GM18508 (cell line): Measurements from ENCODE around the gene SSBP2.
"Not testable (repeated sequence)": the region's sequence is repeated elsewhere in the genome, so short reads cannot be mapped to it uniquely, and the experiment has no call there.

Experiments
- ATAC-seq: cut with Tn5 transposase; IDR thresholded peaks from one replicate; pipeline ENCODE4 v1.9.1; 2021; ENCODE audit warnings: moderate number of reproducible peaks; ENCODE audit not compliant: insufficient read depth, unreplicated experiment

Gene SSBP2

DNA sequence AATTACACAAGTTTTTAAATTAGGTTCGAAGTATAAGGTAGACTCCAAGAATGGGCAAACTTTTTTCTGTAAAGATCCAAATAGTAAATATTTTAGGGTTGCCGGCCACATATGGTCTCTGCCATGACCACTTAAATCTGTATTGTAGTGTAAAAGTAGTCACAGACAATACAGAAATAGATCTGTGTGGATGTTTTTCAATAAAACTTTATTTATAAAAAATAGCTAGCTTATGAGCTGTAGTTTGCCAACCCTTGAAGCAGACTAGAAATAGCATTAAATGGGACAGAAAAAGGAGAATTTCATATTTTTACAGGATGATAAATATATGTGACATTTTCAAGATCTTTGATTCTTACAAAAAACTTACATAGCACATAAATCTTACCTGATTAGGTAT lies 262.0 kb downstream of the SSBP2 start:
- no peak for ATAC-seq

DNA sequence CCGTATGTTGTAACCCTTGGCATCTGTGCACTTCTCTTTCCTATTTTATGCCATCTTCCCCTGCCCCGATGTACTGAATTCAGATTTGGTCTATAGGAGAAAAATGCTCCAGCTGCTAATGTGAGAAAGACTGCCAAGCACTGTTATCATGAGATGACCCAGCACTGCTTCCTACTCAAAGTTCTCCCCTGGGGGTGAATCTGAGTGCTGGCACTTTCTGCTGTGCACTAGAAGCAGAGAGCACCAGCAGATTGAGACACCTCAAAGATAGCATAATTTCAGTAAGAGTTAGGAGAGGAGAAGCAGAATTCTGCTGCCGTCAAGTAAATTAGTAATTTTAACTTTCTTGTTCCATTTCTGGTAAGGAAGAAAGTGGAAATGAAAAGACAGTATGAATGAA lies 264.2 kb downstream of the SSBP2 start:
- no peak for ATAC-seq

DNA sequence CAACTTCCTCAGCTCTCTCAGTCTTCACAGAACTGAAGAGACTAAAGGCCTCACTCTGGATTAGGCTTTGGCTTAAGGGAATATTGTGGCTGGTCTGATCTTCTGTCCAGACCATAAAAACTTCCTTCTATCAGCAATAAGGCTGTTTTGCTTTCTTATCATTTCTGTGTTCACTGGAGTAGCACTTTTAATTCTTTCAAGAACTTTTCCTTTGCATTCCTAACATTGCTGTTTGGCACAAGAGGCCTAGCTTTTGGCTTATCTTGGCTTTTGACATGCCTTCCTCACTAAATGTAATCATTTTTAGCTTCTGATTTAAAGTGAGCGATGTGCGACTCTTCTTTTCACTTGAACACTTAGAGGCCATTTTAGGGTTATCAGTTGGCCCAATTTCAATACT lies 268.3 kb downstream of the SSBP2 start:
- no peak for ATAC-seq

DNA sequence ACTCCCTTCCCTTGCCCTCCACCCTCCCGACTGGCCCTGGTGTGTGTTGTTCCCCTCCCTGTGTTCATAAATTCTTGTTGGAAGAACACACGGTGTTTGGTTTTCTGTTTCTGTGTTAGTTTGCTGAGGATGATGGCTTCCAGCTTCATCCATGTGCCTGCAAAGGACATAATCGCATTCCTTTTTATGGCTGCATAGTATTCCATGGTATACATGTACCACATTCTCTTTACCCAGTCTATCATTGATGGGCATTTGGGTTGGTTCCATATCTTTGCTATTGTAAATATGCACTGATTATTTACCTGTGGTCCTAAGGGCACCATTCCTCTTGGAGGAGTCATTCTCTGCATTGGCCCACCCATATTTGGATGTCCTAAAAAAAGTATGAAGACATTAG lies 277.5 kb downstream of the SSBP2 start:
- not testable (repeated sequence) for ATAC-seq

DNA sequence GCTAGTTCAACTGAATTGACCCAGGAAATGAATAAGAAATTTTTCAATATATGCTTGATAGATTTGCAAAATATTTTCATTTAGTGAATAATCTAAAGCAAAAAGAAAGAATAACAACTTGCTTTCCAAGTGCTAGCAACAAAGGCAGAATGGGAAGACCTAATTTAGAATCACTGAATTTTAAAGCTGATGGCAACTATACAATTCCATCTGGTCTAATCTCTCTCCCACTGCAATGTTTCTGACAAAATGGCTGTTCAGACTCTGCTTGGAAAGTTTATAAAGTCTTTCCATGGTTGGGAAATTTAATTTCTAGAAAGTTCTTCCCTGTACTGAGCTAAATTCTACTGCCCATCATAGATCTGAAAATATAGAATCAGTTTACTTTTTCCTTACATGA lies 281.2 kb downstream of the SSBP2 start:
- no peak for ATAC-seq

DNA sequence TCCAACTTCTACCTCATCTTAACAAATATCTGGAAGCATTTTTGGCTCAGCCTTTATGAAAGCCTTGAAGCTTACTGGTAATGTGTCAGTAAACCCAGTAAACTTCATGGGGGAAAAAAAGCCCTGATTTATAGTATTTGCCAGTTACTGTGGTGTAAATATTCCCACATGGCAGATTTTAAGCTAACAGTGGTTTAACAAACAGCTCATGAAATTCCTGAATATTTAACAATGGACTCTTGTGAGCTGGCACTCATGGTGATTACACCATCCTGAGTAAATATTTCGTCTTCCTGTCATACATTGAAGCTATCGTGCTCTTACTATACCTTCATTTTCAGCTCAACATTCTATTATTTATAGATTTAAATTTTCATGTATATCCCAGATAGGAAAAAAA lies 300.0 kb downstream of the SSBP2 start:
- ATAC-seq = no peak

DNA sequence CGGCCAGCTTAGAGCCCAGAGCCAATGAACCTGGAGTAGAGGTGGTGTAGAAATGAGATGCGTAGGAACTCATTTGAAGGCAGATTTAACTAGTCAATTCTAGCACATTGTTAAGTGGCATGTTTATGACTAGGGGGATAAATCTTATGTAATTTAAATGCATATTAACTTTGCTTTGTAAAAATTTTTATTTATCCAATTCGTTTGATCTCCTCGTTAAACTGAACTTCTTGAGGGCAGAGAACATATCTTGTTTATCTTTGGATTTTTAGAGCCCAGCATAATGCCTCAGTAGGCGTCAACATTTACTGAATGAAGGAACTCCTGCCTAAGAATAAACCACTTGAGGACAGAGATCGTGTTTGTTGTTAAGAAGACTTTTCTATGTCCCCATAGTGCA lies 315.9 kb downstream of the SSBP2 start:
- no peak for ATAC-seq

DNA sequence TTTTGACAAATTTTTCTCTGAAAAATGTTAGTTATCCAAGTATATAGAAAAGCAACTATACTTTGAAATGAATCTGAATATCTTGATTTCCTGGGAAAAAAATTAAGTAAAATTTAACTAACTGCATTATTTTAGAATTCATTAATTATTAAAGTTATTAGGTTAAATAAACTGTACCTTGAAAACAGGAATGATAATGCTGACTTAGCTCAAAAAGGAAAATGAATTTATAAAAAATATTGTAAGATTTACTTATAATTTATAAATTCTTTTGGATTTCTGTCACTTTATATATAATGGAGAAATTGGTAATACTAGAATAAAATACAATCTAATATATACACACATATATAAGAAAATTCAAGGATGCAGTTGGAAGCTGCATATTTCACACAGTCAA lies 320.9 kb downstream of the SSBP2 start:
- ATAC-seq = no peak

DNA sequence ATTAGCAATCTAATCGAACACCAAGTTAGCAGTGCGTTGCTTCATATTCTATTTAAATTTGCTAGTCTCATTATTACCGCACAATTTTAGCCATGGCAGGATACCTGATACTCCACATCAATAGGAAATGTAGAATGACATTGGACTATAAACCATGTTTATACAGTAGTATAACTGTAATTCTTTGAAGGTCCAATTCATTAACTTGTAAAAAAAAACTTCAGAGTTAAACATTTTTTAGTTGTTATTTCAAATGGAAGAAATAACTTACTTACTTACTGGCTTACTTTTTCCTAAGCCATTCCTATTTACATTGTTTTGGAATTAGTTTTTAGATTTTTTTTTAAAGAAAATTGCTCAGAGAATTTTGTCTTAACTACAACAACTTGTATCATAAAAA lies 321.5 kb downstream of the SSBP2 start:
- ATAC-seq = no peak

DNA sequence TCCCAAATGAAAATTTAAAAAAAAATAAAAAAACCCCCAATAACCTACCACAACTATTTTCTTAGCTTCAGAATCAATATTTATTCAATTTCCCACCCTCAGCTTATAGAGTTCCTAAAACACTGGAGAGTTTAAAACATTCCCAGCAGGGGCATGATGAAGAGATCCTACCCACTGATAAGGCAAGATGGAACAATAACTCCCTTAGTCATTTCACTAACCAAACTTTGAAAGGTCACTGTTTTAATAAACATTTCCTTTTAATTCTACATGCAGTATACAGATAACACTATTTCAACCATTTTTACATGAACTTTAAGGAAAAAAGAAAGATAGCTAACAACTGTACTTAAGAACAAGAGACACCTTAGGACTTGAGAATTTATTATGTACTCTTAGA lies 322.0 kb downstream of the SSBP2 start:
- ATAC-seq = no peak

DNA sequence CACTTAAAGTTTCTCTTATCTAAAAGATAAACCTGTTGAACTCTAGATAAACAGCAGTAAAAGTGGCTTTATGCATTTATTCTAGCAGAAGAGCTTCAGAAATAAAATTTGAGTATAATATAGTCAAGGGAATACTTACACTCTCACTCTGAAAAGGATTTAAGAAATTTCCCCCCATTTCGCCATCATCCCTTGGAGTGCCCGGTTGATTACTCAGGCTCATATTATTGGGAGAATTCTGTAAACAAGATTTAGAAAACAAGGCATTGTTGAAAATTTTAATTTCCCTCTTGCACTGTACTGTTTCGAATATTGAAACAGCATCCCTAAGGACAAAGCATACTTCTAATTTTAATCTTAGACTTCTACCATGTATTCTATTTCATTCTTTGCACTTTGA lies 322.5 kb downstream of the SSBP2 start:
- ATAC-seq = no peak

DNA sequence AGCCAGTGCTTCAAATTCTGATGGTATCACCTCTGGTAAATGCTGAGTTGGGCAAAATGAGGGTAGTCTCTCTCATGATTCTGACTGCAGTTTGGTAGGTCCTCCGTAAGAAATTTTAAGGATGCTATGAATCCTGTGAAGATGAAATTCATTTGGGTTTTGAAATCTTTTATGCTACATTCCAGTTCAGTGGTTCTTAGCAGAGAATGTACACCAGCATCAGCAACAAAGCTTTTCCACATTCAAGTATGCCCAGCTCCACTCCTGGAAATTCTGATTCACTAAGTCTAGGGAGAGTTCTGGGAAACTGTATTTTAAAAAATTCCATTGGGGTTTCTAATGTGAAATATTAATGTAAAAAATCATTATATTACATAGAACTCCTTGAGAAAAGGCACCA lies 323.3 kb downstream of the SSBP2 start:
- no peak for ATAC-seq

DNA sequence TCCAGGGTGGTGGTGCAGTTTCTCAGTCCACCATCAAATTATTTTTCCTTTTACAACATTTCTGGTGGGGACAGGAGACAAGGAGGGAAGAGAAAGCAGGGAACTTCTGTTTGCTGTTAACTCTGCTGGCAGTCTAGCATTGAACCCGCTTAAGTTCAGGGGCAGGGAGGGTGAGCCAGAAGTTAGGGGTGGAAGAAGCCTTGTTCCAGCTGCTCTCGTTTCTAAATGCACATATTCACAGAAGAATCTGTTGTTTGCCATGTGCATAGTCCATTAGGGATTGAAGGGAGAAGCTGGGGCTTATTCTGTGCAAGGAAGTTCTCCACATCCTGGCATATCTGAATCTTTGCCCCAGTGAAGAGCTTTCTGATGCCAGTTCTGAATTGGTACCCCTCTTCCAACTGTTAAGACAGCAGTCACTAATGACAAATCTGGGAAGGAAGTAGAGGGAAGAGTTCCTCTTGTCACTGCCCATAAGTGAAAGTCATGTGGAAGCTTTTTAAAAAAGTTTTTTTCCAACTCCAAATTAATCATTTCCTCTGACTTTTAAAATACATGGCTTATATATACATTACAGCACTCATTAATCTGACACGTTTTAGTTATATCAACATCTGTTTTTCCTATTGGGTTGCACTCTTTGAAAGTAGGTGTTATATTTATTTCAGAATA lies 324.4 kb downstream of the SSBP2 start:
- ATAC-seq = no peak

DNA sequence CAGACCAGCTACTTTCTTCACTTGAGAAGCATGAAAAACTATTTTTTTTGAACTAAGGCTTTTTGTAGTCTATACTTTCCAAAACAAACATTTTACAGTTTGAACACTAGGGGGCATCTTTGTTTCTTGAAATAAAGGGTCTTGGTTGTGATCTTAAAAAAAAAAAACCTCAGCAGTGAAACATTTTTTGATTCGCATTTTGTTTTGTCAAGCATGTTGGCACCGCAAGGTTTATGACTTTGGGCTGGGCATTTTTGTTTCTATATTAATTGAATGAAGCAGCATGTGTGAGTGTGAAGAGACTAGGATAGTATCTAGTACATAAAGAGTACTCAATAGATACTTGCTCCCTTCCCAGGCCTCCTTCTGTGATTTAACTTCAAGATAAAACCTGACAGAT lies 325.3 kb downstream of the SSBP2 start:
- ATAC-seq = no peak

DNA sequence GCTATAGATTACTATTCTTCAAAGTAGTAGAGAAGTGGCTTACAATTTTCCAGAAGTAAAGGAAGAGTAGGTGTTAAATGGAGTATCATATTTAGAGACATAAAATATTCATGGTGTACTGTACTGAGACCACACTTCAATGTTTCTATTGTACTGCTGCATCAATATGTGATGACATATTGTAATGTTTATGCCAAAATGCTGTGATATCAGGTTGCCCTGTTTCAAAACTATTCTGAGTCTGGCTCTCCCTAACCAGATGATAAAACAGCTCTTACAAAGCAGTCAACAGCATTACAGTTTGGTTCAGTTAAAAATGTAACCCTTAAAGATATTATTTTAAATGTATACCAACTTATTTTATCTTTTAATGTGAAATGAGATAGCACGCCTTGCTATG lies 326.2 kb downstream of the SSBP2 start:
- ATAC-seq = no peak

DNA sequence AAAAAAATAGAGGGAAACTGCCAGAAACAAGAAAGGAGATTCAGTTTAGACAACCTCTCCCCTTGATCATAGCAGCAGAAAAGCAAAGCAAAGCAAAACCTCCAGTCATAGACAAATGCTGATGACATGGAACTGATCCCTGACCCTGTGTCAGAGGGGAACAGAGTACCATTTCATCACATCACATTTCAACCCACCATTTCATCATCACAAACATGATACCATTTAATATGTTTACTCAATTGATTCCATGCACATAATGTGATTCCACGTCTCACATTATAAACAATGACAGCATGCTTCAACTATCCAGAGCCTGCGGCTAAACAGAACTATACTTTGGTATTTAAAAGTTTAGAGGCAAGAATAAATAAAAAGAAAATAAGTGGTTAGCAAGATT lies 328.2 kb downstream of the SSBP2 start:
- no peak for ATAC-seq

DNA sequence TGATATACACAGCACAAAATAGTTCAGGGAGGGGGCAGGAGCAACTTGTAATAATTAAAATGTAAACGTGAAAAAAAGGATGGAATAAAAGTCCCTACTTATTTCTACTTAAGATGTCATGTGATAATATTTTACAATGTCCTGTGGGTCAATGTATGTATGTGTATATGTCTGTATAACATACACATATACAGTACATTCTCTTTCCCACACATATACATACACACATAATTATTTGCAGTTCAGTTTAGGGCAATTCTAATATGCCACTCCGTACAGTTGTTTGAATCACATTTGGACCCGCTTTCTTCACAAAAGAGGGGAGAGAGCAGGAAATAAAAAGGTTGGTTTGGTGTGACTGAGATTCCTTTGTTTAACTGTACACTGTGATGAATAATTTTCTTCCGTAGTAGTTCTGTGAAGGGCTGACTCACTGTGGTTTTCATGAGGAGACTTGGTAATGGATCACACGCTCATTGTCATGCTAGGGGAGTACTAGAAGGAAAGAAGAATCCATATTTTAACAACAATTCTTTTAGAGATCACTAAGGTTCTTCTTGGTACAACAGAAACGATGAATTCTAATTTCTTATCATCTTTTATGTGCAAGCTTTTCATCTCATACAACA lies 330.7 kb downstream of the SSBP2 start:
- ATAC-seq = no peak

DNA sequence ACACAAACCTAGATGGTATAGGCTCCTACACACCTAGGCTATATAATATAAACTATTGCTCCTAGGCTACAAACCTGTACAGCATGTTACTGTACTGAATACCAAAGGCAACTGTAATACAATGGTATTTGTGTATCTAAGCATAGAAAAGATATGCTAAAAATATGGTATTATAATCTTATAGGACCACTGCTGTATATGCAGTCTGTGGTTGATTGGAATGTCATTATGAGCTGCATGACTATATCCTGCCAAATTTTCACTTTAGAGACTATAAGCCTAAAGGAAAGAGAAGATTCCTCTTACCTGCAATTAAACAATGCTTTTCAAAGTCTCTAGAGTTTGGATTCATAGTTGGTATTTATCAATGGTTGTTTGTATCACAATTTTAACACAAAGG lies 332.3 kb downstream of the SSBP2 start:
- no peak for ATAC-seq

DNA sequence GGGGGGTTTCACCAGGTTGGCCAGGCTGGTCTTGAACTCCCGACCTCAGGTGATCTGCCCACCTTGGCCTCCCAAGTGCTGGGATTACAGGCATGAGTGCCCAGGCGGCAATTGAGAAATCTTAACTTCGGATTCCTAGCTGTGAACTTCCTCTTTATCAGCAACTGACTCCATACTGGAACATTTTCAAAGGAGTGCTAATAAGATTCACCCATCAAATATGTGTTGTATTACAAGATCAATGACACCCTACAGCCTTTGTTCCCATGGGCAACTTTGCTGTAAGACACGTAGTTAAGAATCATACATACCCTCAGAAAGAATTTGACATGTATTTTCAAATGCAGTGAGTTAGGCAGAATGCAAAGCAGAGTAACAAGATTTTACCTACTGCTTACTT lies 333.8 kb downstream of the SSBP2 start:
- ATAC-seq = no peak

DNA sequence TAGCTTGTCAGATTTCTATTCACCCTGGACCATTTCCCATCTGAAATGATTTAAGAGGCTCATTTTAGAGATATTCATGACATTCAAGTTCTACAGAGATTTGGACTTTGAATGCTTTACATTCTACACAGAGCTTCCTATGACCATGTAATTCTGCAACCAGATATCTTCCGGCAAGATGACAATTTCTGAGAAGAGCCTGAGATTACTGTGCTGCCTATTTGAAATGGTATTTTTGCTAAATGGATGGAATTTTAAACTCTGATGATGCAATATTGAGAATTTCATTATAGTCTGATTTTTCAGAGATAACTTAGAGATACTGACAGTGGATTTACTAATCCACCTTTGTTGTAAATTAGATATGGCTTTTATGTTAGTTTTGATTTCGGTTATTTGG lies 341.0 kb downstream of the SSBP2 start:
- ATAC-seq = no peak

DNA sequence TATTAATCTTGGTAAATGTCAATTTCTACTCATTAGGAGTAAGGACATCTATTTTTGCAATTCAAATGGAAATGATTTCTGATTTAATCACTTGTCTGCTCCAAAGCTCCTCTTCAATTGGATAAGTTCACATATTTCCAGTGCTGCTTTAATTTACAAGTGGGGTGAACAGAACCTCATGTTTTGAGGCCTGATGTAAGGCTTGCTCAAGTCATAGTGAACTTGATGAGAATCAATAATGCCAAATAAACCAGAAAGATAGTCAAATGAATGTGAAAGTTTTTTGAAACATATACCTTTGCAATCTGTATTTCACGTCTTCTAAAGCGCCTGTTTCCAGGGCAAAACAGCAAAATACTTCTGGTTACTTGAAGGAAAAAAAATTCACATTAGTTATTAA lies 341.5 kb downstream of the SSBP2 start:
- ATAC-seq = no peak

DNA sequence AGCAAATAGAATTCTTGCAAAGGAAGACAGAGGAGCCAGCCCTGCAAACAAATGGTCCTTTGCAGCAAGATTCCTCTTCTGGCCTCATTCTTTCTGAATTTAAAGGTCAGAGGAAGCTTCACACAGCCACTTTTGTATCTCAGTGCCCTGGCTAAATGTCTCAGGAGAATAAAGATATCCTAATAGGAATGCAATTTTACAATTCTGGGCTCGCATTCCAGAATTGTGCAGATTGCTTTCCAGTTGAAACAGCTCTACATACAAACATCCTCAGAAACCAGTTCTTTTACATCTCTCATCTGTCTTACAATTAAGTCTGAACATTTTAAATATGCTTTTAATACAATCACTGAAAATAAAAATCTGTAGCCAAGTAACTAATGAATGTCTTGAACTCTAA lies 342.4 kb downstream of the SSBP2 start:
- ATAC-seq = no peak
